Liver (tissue), 3 donors: Measurements from ENCODE around the gene TMEM42.

ENCODE experiments used
- ATF3 ChIP-seq: IDR thresholded peaks from 2 replicates; pipeline ENCODE4 v1.6.1; 2016; ENCODE audit warnings: antibody characterized with exemption
- CTCF ChIP-seq: fragments of 150-350 bp; IDR thresholded peaks from 2 replicates; pipeline ENCODE4 v1.5.1; 2017; ENCODE audit warnings: improper control_type of control experiment, low read depth, low read length; ENCODE audit not compliant: missing input control
- EGR1 ChIP-seq, 2 donors: IDR thresholded peaks; 2 replicates each; pipeline ENCODE4 v1.6.1; 2016 to 2018; ENCODE audit warnings: antibody characterized with exemption in 2 of 2, low read depth in 2 of 2
- JUND ChIP-seq, 2 donors: IDR thresholded peaks; 2 replicates each; pipeline ENCODE4 v1.6.1; 2016; ENCODE audit warnings: antibody characterized with exemption in 2 of 2
- RAD21 ChIP-seq, 2 donors: IDR thresholded peaks; 2 replicates each; pipeline ENCODE4 v1.6.1; 2016; ENCODE audit warnings: antibody characterized with exemption in 2 of 2, mild to moderate bottlenecking in 2 of 2
- RXRA ChIP-seq, 2 donors: IDR thresholded peaks; 2 replicates each; pipeline ENCODE4 v1.6.1; 2017 to 2018; ENCODE audit warnings: antibody characterized with exemption in 2 of 2, mild to moderate bottlenecking in 1 of 2
- SP1 ChIP-seq: IDR thresholded peaks from 2 replicates; pipeline ENCODE4 v1.6.1; 2018; ENCODE audit warnings: antibody characterized with exemption, mild to moderate bottlenecking
- TAF1 ChIP-seq: conservative IDR thresholded peaks from 2 replicates; pipeline ENCODE4 v1.6.1; 2016; ENCODE audit warnings: antibody characterized with exemption, mild to moderate bottlenecking
- YY1 ChIP-seq: IDR thresholded peaks from 2 replicates; pipeline ENCODE4 v1.6.1; 2016; ENCODE audit warnings: antibody characterized with exemption, mild to moderate bottlenecking
- ZBTB33 ChIP-seq: IDR thresholded peaks from 2 replicates; pipeline ENCODE4 v1.6.1; 2016; ENCODE audit warnings: antibody characterized with exemption
- TF ChIP-seq, protein P1 (sequence below): IDR thresholded peaks from 2 replicates; pipeline ENCODE4 v1.6.1; 2016; ENCODE audit warnings: antibody characterized with exemption, mild to moderate bottlenecking
- donor health status: healthy.
- donor health status: healthy.

DNA sequence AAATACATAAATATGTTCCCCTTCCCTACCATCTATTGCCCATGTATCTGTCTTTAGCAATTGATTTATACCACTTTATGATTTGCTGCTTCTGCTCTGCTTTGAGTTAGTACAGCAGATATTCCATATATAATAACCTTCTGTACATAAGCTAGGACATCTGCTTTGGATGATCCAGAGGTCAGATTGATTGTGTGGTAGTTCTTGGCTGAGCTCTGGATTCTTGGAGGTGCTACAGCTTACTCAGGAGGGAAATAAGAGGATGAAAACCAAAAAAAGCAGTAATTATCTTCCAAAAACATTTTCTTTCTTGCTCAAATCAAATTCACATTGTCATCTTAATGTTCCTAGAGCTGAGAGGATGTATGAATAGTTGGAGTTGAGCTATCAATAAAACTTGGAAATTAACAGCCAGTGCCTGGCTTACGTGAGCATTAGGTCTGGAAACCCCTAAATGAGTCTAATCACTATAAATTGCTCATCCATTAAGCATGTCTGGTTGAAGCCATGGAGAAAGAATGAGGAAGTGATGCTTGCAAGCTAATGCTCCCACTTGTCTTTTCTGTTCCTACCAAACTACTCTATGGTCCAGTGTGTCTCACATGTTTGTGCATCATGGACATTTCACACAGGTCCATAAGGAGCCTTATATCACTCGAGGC is 36.3 kb upstream of the TMEM42 start:
- no peak for TF ChIP-seq CTCF
- no peak for TF ChIP-seq YY1
- no peak for TF ChIP-seq RAD21 (IDR thresholded peaks at IDR 0.05)
- TF ChIP-seq, protein P1, sequence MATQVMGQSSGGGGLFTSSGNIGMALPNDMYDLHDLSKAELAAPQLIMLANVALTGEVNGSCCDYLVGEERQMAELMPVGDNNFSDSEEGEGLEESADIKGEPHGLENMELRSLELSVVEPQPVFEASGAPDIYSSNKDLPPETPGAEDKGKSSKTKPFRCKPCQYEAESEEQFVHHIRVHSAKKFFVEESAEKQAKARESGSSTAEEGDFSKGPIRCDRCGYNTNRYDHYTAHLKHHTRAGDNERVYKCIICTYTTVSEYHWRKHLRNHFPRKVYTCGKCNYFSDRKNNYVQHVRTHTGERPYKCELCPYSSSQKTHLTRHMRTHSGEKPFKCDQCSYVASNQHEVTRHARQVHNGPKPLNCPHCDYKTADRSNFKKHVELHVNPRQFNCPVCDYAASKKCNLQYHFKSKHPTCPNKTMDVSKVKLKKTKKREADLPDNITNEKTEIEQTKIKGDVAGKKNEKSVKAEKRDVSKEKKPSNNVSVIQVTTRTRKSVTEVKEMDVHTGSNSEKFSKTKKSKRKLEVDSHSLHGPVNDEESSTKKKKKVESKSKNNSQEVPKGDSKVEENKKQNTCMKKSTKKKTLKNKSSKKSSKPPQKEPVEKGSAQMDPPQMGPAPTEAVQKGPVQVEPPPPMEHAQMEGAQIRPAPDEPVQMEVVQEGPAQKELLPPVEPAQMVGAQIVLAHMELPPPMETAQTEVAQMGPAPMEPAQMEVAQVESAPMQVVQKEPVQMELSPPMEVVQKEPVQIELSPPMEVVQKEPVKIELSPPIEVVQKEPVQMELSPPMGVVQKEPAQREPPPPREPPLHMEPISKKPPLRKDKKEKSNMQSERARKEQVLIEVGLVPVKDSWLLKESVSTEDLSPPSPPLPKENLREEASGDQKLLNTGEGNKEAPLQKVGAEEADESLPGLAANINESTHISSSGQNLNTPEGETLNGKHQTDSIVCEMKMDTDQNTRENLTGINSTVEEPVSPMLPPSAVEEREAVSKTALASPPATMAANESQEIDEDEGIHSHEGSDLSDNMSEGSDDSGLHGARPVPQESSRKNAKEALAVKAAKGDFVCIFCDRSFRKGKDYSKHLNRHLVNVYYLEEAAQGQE = no peak
- TF ChIP-seq ZBTB33 = no peak
- TF ChIP-seq JUND (IDR thresholded peaks at IDR 0.05) = no peak
- no peak for TF ChIP-seq SP1
- no peak for TF ChIP-seq TAF1
- TF ChIP-seq EGR1 (IDR thresholded peaks at IDR 0.05; ENCODE audit: low read depth in 2 of 2) = no peak
- TF ChIP-seq RXRA (IDR thresholded peaks at IDR 0.05) = no peak
- no peak for TF ChIP-seq ATF3
